LNCaP clone FGC (cell line): ENCODE measurements around the gene PCSK9.

ENCODE experiments used
- DNase-seq: peaks from one replicate; pipeline ENCODE4 v3.0.0-alpha.2; 2011; ENCODE audit warnings: low read depth
- H3K4me3 ChIP-seq: 2 replicates; pipeline ENCODE4 v1.5.1; 2011; ENCODE audit warnings: mild to moderate bottlenecking, low read depth, low read length, control low read depth
- CTCF ChIP-seq: IDR thresholded peaks from 2 replicates; pipeline ENCODE4 v1.5.1; 2012; ENCODE audit warnings: mild to moderate bottlenecking; ENCODE audit not compliant: control insufficient read depth, insufficient read depth; ENCODE audit errors: extremely low read depth

PCSK9 gene

GRCh38 chr1:54995013-54995760 is 44.2 kb upstream of the PCSK9 start:
- no peak for TF ChIP-seq CTCF
- H3K4me3 ChIP-seq = no peak overlapping the region
- DNase-seq = no peak

GRCh38 chr1:54995835-54996234 is 43.5 kb upstream of the PCSK9 start:
- DNase-seq = no peak
- no peak for TF ChIP-seq CTCF
- no peak overlapping the region for H3K4me3 ChIP-seq

- TF ChIP-seq CTCF = peak; percentile 88
- no peak for DNase-seq
- no peak overlapping the region for H3K4me3 ChIP-seq
Observed at GRCh38 chr1:54996359-54996868, 42.9 kb upstream of the PCSK9 start.

GRCh38 chr1:54996869-54997710 is 42.3 kb upstream of the PCSK9 start:
- DNase-seq = no peak
- TF ChIP-seq CTCF = no peak
- no peak overlapping the region for H3K4me3 ChIP-seq

- no peak overlapping the region for H3K4me3 ChIP-seq
- TF ChIP-seq CTCF = no peak
- DNase-seq = no peak
Observed at GRCh38 chr1:54997711-54997986, 41.7 kb upstream of the PCSK9 start.

- no peak for TF ChIP-seq CTCF
- no peak for DNase-seq
- H3K4me3 ChIP-seq = no peak overlapping the region
Observed at GRCh38 chr1:54998100-54998499, 41.2 kb upstream of the PCSK9 start.
